SK-N-MC (cell line): ENCODE measurements around the gene NOTCH4.
"Not testable (repeated sequence)": the region's sequence is repeated elsewhere in the genome, so short reads cannot be mapped to it uniquely, and the experiment has no call there.

Experiments
- DNase-seq: peaks from one replicate; pipeline ENCODE4 v3.0.0-alpha.2; 2011; ENCODE audit warnings: low read depth, low spot score
- H3K27ac ChIP-seq: fragments of 200-600 bp; sonication (generic); 2 replicates; pipeline ENCODE4 v1.5.1; 2016; ENCODE audit warnings: mixed run types
- H3K36me3 ChIP-seq: fragments of 200-600 bp; sonication (generic); 2 replicates; pipeline ENCODE4 v1.6.1; 2017; ENCODE audit warnings: antibody characterized with exemption, low read length, mixed read lengths; ENCODE audit not compliant: insufficient read depth
- H3K4me3 ChIP-seq: fragments of 200-600 bp; sonication (generic); 2 replicates; pipeline ENCODE4 v1.5.1; 2016
- H3K9ac ChIP-seq: fragments of 200-600 bp; sonication (generic); 2 replicates; pipeline ENCODE4 v1.8.0; 2017; ENCODE audit warnings: mixed run types, mixed read lengths; ENCODE audit not compliant: insufficient read length
- H3K9me3 ChIP-seq: fragments of 200-600 bp; sonication (generic); 2 replicates; pipeline ENCODE4 v1.6.1; 2017; ENCODE audit warnings: low read depth, mild to moderate bottlenecking, antibody characterized with exemption, low read length, moderate library complexity, mixed read lengths
- EZH2 ChIP-seq: fragments of 200-600 bp; sonication (generic); IDR thresholded peaks from one replicate; pipeline ENCODE4 v1.6.1; 2017; ENCODE audit warnings: antibody characterized with exemption
- FOXP2 ChIP-seq: optimal IDR thresholded peaks from 2 replicates; pipeline ENCODE3; 2011; ENCODE audit warnings: mild to moderate bottlenecking, moderate library complexity; ENCODE audit not compliant: insufficient read depth; ENCODE audit errors: extremely low read length, control extremely low read depth
- POLR2AphosphoS5 ChIP-seq: IDR thresholded peaks from 2 replicates; pipeline ENCODE4 v1.6.1; 2012; ENCODE audit warnings: mild to moderate bottlenecking, low read depth, low read length, borderline replicate concordance

The NOTCH4 gene

DNA sequence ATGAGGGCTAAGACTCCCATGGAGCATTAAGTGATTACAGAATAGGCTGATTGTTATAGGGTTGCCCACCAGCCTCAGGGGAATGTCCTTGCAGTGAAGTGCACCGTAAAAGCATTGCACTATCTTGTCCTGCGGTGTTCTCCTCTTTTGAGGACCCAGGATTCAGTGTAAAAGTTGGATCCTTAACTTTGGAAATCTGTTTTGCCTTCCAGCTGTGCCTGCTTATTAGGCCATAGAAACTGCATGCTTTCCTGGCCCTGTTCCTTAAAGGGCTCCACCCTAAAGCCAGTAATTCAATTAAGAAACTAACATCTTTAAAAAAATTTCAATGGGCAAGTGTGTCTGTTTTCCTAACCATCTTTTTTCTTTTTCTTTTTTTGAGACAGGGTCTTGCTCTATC, 25.4 kb upstream of the NOTCH4 start:
- TF ChIP-seq FOXP2 (no peak), POLR2AphosphoS5 (no peak), EZH2 (no peak)
- H3K36me3 ChIP-seq, result no peaks in the 10 kb centered on the region
- no peak for DNase-seq
- no peak overlapping the region for H3K9ac ChIP-seq
- no peak overlapping the region for H3K4me3 ChIP-seq
- no peak overlapping the region for H3K27ac ChIP-seq
- H3K9me3 ChIP-seq, result no peaks in the 10 kb centered on the region

DNA sequence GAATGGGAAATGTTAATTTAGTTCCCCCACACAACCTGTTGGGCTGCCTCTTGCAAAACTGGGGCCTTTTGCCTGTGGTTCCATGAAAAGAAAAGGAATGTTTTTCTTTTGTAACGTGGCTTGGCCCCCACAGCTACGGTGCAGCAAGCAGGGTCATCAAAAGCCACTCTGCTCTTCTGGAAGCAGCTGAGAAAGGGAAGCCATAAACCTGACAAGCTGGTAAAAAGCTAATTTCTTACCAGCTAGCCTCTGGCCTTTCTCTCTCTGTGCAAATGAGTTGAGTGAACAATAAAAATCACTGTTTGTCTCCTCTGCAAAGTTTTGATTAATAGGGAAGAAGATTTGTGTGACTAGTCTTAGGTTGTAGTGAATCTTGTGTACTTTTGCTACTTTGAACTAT, 23.5 kb upstream of the NOTCH4 start:
- TF ChIP-seq FOXP2 (no peak), EZH2 (no peak), POLR2AphosphoS5 (no peak)
- DNase-seq, result no peak
- no peaks in the 10 kb centered on the region for H3K9me3 ChIP-seq
- H3K4me3 ChIP-seq, result no peak overlapping the region
- no peak overlapping the region for H3K9ac ChIP-seq
- H3K36me3 ChIP-seq, result no peaks in the 10 kb centered on the region
- no peak overlapping the region for H3K27ac ChIP-seq

DNA sequence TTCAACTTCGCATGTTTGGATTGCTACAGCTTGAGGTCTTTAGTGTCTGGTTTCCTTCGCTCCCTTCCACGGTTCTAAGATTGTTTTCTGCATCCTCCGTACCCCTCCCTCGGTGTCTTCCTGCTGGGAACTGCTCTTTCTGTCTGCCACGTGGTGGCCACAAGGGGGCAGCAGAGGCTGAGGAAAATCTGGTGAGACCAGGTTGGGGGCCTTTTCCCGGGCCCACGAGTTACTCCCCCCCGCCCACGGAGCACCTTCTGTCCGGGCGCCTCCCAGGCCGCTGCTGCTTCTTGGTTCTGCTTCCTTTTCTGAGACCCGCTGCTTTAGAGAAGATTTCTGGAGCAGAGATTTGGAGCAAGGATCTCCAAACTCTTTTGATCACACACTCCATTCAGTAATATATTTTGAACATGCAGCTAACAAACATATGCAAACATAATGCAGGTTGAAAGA, 21.1 kb upstream of the NOTCH4 start:
- Histone ChIP-seq H3K27ac (peak overlapping the region; percentile 56; the same call in 1 of the 2 replicates), H3K9ac (peak overlapping the region; percentile 75), H3K4me3 (peak overlapping the region; percentile 67), H3K36me3 (no peaks in the 10 kb centered on the region), H3K9me3 (no peaks in the 10 kb centered on the region)
- no peak for TF ChIP-seq POLR2AphosphoS5
- TF ChIP-seq FOXP2, result peak; percentile 36
- no peak for TF ChIP-seq EZH2
- DNase-seq, result no peak

DNA sequence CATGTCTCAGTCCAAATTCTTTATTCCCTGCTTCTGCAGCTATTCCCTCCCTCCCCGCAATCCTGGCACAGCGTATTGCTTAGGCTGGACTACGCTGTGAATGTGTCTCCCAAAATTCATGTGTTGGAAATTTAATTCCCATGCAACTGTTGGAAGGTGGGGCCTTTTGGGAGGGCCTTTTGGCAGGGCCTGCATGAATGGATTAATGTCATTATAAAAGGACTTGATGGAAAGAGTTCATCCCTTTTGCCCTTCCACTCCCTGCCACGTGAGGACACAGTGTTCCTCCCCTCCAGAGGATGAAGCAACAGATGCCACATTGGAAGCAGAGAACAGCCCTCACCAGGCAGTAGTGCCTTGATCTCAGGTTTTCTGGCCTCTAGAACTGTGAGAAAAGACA, 20.4 kb upstream of the NOTCH4 start:
- H3K9ac ChIP-seq, result no peak overlapping the region
- TF ChIP-seq FOXP2, result no peak
- no peak for TF ChIP-seq POLR2AphosphoS5
- no peak for TF ChIP-seq EZH2
- no peak overlapping the region for H3K4me3 ChIP-seq
- DNase-seq, result no peak
- H3K9me3 ChIP-seq, result no peaks in the 10 kb centered on the region
- no peaks in the 10 kb centered on the region for H3K36me3 ChIP-seq
- H3K27ac ChIP-seq, result peak overlapping the region; percentile 39; the same call in 1 of the 2 replicates

DNA sequence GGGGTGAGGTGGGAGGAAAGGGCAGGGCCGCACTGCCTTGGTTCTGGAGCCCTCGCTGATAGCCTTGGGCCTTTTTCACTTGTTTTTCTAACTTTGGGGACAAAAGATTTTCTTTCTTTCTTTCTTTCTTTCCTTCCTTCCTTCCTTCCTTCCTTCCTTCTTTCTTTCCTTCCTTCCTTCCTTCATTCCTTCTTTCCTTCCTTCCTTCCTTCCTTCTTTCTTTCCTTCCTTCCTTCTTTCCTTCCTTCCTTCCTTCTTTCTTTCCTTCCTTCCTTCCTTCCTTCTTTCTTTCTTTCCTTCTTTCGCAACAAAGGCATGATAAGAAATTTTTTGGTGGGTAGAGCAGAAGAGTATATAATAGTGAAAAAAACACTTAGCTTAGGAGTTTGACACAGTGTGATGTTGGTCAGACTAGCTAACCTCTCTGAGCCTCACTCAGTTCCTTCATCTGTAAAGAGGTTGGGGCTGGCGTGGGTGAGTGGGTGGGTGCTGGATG, 18.5 kb upstream of the NOTCH4 start:
- not testable (repeated sequence) for DNase-seq, H3K36me3 ChIP-seq, H3K4me3 ChIP-seq, H3K9me3 ChIP-seq
- H3K27ac ChIP-seq, result peak overlapping the region; percentile 94
- H3K9ac ChIP-seq, result peak overlapping the region; percentile 42

DNA sequence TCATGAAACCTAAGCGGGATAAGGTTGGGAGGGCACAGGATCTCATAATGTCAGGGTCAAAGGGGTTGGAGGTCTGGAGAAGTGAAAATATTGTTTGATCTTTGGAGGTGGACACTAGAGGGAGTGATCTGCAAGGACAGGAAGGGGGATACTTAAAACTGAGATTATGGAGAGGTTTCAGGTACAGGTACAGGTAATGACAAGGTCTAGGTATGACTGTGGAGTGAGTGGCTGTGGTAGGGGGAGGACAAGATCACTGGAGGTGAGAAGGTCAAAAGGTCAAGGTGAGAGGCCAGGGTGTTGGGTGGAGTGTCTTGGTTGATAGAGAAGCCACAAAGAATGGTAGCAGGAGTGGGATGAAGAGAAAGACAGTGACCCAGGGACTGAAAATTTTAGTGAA, 16.8 kb upstream of the NOTCH4 start:
- no peak for DNase-seq
- H3K27ac ChIP-seq, result no peak overlapping the region
- H3K9me3 ChIP-seq, result no peaks in the 10 kb centered on the region
- H3K4me3 ChIP-seq, result no peak overlapping the region
- no peak overlapping the region for H3K9ac ChIP-seq
- no peak for TF ChIP-seq POLR2AphosphoS5
- no peak for TF ChIP-seq EZH2
- no peak for TF ChIP-seq FOXP2
- H3K36me3 ChIP-seq, result no peaks in the 10 kb centered on the region

DNA sequence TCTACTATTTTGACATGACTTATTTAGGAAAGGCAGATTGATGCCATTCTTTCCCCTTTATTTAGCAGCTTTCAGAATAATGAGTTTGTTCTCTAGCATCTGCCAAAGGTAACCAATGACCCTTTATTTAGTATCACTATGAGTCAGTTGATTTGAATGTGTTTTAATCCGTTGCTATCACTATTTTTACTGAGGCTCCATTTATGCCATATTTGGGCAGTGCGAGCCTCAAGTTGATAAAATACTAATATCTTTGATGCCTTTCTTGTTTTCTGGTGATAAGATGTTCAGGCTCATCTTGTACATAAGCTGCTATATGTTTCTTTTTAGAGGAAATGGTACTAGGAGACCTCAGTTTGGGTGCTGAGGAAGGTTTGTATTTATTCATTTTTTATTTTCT, 15.6 kb upstream of the NOTCH4 start:
- Histone ChIP-seq H3K4me3 (no peak overlapping the region), H3K9me3 (no peaks in the 10 kb centered on the region), H3K36me3 (no peaks in the 10 kb centered on the region), H3K27ac (peak overlapping the region; percentile 17; the same call in 1 of the 2 replicates), H3K9ac (no peak overlapping the region)
- TF ChIP-seq EZH2 (no peak), FOXP2 (no peak), POLR2AphosphoS5 (no peak)
- DNase-seq, result no peak

DNA sequence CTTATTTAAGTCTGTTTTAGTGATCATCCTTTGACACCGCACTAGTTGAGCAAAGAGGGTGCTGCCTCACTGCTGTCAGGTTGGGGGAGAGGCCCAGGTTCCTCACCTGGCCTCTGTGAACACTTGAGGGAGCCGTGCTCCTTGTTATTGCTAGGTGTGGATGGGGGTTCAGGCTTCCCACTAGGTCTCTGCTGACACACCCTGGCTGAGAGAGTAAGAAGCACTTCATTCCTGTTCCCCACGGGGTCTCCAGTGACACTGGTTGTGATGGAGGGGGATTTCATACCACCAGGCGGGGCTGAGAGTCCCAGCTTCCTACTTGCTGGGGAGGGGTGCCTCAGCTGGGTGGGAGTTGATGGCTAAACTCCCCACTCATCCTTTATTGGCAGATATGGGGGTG, 11.1 kb upstream of the NOTCH4 start:
- no peak overlapping the region for H3K9ac ChIP-seq
- no peak overlapping the region for H3K27ac ChIP-seq
- H3K4me3 ChIP-seq, result no peak overlapping the region
- TF ChIP-seq FOXP2 (no peak), EZH2 (no peak), POLR2AphosphoS5 (no peak)
- H3K36me3 ChIP-seq, result no peaks in the 10 kb centered on the region
- H3K9me3 ChIP-seq, result no peaks in the 10 kb centered on the region
- DNase-seq, result no peak

DNA sequence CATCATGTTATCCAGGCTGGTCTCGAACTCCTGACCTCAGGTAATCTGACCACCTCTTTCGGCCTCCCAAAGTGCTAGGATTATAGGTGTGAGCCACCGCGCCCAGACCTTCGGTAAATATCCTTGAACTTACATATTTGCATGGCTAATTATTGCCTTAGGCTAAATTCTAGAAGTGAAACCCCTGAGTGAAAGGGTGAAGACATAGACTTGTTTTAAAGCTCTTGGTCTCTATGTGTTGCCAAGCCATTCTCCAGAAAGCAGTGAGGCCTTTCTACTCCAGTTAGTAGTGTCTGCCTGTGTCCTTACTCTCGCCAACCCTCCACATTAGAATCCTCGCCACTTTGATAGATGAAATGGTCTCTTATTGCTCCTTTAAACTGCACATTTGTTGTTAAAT, 2.6 kb upstream of the NOTCH4 start:
- no peak overlapping the region for H3K4me3 ChIP-seq
- no peak for TF ChIP-seq POLR2AphosphoS5
- no peaks in the 10 kb centered on the region for H3K36me3 ChIP-seq
- no peak overlapping the region for H3K9ac ChIP-seq
- H3K27ac ChIP-seq, result no peak overlapping the region
- DNase-seq, result no peak
- H3K9me3 ChIP-seq, result no peaks in the 10 kb centered on the region

DNA sequence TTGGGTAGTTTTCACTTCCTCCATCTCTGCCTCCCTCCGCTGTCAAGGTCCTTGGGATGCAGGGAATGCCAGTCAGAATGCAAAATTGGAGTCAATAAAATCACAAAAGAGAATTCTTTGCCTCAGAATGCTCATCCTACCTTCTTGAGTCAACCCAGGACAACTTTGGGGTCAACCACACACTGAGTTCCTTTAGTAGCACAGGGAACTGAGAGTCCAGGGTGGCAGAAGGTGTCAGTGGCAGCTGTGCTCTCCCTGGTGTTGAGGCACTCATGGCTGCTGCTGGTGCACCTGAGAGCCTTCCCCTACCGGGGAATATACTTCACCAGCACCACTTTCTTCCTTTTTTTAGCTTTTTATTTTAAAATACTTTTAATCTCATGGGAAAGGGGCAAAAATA, 829 bp upstream of the NOTCH4 start:
- no peaks in the 10 kb centered on the region for H3K9me3 ChIP-seq
- no peak for DNase-seq
- H3K27ac ChIP-seq, result no peak overlapping the region
- no peak overlapping the region for H3K4me3 ChIP-seq
- H3K36me3 ChIP-seq, result no peaks in the 10 kb centered on the region
- TF ChIP-seq FOXP2 (no peak), EZH2 (no peak), POLR2AphosphoS5 (no peak)
- no peak overlapping the region for H3K9ac ChIP-seq
